Fibroblast of the conjunctiva (primary cell): Measurements from ENCODE around the gene POLE.
"Not testable (repeated sequence)": the region's sequence is repeated elsewhere in the genome, so short reads cannot be mapped to it uniquely, and the experiment has no call there.

Experiments used
- DNase-seq: peaks from one replicate; pipeline ENCODE4 v3.0.0-alpha.2; 2010; ENCODE audit warnings: low read depth

Gene POLE

DNA sequence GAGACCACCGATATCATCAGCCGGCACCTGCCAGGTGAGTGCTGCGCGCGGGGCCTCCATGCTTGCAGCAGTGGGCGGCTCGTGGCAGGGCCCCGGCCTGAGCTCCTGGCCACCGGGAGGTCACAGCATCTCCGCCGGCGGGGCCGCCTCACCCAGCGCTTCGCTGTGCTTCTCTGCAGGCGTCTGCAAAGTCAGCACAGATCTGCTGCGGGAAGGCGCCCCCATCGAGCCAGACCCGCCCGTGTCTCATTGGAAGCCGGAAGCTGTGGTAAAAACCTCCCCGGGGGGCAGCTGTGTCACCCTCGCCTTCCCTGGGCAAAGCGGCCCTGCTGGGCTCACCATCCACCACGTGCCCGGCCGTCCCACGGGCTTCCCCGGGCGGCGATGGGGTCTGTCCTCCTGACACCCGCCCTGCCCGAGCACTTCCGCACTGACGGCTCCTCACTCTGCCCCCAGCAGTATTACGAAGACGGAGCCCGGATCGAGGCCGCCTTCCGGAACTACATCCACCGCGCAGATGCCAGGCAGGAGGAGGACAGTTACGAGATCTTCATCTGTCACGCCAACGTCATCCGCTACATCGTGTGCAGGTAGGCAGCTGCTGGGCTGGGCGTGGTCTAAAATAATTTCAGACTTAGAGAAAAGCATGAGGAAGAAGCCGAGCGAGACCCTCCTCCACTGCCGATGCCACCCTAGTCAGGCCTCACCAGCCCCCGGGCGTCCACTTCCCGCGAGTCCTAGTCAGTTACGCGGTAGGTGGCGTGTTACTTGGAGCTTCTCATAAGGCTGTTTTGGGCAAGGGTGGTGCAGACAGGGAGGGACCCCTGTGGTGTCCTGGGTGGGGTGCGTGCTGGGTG, 30.6 kb upstream of the POLE start:
- no peak for DNase-seq

- DNase-seq: no peak
Measured at GRCh38 chr12:132717011-132717410, 29.9 kb upstream of the POLE start.

DNA sequence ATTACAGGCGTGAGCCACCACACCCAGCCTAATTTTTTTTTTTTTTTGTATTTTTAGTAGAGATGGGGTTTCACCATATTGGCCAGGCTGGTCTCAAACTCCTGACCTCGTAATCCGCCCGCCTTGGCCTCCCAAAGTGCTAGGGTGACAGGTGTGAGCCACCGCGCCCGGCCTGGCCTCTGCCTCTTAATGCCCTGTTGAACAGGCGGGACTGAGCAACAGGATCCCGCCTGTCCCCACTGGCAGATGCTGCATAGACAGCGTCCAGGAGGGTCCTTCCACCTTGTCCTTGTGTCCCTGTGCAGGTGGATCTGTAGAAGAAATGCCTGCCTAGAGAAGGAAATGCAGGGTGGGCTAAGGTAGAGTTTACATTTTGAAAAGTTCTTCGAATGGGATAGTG, 29.2 kb upstream of the POLE start:
- no peak for DNase-seq

- no peak for DNase-seq
Measured at GRCh38 chr12:132715874-132716273, 28.7 kb upstream of the POLE start.

- no peak for DNase-seq
Measured at GRCh38 chr12:132713123-132713522, 26.0 kb upstream of the POLE start.

DNA sequence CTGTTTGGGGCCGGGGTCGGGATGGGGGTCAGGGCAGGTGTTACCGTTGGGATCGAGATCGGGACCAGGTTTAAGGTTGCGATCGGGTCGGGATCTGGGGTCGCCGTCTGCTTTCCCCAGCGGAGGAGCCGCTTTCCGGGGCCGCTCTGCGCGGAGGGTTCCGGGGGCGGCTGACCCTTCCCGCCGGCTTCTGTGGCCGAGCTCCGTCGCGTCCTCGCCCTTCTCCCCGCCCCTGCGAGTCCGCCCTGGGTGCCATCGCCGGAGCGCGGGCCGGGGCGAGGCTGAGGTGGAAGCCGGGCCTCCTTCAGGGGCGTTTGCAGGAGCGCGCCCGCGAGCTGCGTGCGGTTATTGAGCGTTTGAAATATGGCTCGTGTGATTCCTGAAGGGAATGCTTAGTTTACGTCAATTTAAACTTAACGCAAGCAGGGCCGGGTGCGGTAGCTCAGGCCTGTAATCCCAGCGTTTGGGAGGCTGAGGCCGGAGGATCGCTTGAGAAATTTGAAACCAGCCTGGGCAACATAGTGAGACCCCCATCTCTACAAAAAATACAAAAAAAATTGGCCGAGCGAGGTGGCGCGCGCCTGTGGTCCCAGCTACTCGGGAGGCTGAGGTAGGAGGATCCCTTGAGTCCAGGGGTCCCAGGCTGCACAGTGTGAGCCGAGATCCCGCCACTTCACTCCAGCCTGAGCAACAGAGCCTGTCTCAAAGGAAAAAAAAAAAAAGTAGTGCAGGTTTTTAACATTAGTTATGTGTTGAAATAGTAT, 24.1 kb upstream of the POLE start:
- no peak for DNase-seq

DNA sequence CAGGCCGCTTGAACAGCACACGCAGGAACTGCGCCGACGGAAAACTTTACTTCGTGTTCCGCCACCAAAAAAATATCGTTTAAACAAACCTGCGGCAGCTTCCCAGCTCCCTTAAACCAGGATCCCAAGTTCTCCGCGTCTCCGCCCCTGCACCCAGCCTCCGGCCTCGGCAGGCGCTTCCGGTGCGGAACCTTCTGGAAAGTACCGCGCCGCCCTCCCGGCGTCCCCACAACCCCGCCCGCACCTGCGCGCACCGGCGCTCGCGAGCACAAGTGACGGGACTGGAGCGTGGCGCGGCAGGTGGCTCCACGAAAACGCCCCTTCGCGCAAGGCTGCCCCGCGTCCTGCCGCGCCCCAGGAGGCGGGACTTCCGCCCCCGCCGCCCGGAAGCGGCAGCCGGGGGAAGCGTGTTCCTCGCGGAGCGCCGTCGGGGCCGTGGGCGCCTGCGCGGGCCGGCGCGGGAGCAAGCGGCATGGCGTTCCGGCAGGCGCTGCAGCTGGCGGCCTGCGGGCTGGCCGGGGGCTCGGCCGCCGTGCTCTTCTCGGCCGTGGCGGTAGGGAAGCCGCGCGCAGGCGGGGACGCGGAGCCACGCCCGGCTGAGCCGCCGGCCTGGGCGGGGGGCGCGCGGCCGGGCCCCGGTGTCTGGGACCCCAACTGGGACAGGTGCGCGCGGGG, 23.4 kb upstream of the POLE start, which contains the start of gene PGAM5:
TSS of gene PGAM5 (plus strand) at position 438 of the 675 bp plus-strand sequence. CDS start at position 473, 35 bp downstream.
- peak; percentile 37 for DNase-seq

DNA sequence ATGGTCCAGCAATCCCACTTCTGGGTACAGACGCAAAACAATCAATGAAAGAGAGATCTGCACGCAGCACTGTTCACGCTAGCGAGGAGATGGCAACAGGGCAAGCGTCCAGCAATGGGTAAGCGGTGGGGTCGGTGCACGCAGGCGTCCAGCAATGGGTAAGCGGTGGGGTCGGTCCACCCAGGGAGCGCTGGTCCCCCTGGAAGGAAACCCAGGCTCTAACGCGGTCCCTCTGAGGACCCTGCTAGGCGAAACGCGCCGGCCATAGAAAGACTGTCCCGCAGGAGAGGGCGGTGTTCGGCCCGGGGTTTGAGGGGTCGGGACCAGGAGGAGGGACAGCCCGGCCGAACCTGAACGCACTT, 22.9 kb upstream of the POLE start:
- DNase-seq: no peak

DNA sequence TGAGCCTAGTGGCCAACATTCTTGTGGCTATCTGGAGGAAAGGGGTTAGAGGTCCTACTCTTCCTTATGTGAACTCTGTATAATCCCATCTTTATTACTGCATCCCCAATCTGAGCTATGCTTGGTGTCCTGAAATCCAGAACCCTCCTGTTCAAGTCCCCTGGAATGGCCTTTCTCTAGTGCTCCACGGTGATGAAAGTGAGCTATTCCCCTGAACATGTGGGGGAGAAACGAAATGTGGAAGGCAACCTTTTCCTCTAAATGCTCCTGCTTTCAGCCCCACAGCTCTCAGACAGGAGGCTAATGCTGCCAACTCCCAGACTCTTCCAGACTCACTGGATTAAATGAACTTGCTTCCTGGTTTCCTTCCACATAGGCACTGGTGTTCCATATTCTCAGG, 21.0 kb upstream of the POLE start:
- no peak for DNase-seq

- DNase-seq: no peak
Measured at GRCh38 chr12:132707241-132707640, 20.1 kb upstream of the POLE start.

DNA sequence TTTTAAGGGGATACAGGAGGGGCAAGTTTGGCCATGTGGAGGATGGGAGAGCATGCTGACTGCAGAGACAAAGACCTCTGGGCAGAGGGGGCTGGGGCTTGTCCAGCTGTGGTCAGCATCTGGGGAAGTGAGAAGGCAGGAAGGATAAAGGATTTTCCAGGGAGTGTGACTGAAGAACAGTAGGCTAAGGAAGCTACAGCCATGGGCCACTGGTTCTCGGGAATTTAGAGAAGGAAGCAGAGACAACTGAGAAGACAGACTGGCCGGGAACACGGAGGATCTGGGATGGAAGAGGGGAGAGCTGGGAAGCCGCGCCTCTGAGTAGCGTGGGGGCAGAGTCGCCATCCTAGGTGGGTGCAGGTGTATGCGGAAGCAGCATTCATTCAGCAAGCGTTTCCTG, 16.5 kb upstream of the POLE start:
- no peak for DNase-seq

- no peak for DNase-seq
Measured at GRCh38 chr12:132702640-132703039, 15.5 kb upstream of the POLE start.

- DNase-seq: no peak
Measured at GRCh38 chr12:132700212-132700822, 13.2 kb upstream of the POLE start.

DNA sequence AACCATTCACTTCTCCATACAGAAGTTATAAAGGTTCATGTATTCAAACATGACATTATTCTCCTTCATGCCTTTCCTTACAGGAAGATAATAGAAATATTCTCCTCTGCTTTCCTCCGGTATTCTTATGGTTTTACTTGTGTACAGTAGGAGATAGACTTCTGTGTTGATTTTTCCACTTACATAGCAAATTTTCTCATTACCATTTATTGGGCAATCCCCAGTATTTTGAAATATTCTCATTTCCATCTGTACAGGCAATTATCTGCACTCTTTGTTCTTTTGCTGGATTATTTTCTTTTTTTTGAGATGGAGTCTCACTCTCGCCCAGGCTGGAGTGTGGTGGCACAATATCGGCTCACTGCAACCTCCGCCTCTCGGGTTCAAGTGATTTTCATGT, 11.2 kb upstream of the POLE start:
- DNase-seq: no peak

DNA sequence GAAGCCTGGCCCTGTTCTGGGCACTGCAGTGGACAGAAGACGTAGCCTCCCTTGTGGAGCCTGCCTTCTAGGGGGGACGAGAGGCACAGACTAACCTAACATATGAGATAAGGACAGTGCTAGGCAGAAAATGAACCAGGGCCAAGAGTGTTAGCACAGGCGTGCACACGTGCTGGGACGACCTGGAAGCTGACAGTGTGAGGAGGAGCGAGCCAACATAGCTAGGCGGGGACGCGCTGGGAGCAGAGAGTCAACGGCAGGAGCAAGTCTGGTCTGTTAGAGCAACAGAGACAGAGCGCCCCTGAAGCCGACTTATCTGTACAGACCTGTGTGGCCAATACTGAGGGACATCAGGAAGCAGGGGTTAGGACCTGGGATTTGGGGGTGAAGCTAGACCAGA, 8.3 kb upstream of the POLE start:
- DNase-seq: no peak

DNA sequence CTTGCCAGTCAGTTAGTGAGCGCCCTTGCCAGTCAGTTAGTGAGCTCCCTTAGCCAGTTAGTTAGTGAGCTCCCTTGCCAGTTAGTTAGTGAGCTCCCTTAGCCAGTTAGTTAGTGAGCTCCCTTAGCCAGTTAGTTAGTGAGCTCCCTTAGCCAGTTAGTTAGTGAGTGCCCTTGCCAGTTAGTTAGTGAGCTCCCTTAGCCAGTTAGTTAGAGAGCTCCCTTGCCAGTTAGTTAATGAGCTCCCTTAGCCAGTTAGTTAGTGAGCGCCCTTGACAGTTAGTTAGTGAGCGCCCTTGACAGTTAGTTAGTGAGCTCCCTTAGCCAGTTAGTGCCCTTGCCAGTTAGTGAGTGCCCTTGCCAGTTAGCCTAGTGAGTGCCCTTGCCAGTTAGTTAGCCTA, 7.7 kb upstream of the POLE start:
- not testable (repeated sequence) for DNase-seq

- not testable (repeated sequence) for DNase-seq
Measured at GRCh38 chr12:132692030-132692429, 4.9 kb upstream of the POLE start.

DNA sequence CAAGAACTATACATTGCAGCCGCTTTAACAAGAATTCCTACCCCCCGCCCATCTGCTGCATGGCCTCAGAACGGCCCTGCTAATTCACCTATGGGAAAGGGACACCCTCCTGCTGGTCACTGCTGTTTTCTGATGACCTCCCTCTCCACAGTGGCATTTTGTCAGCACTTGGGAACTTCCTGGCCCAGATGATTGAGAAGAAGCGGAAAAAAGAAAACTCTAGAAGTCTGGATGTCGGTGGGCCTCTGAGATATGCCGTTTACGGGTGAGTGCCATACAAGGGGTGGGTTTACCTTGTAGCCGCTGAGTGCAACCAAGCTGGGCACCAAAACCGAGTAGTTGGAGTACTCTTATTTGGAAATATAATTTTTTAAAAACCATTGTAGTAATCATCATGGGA, 3.0 kb upstream of the POLE start:
- DNase-seq: no peak

GRCh38 chr12:132689227-132689626, 2.1 kb upstream of the POLE start:
- no peak for DNase-seq

GRCh38 chr12:132686825-132687210, 324 bp downstream of the POLE start:
- DNase-seq: no peak

DNA sequence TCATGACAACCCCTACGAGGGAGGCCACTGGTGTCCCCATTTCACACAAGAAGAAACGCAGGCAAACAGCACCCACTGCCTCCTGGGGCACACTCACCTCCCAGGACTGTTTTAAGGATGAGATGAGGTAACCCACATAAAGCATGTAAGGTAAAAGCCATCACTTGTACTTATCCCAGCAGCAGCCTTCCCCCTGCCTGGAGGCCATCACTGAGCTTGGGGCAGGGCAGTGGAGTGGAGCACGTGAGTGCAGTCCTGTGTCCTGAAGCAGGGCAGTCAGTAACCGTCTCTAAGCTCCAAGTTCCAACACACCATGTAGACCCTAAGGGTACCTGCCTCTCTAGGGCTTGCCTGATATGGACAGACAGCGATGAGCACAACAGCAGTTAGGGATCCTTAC, 1.7 kb downstream of the POLE start:
- no peak for DNase-seq

- DNase-seq: no peak
Measured at GRCh38 chr12:132677492-132677891, 9.7 kb downstream of the POLE start.
